K562 (cell line): ENCODE measurements around the gene SEC61G. TPM values are rescaled to one million over a fixed set of nuclear protein-coding genes. Genes with fewer than 3 reads are reported as not detected.

Experiments used
- BRCA1 ChIP-seq, 2 experiments: fragments of 450-650 bp in 1 of 2; sonication (generic) in 1 of 2; formaldehyde crosslinking in 1 of 2; IDR thresholded peaks; 2 replicates each; pipeline versions ENCODE4 v1.5.0 to v1.6.1; 2017 to 2020; ENCODE audit warnings: mild to moderate bottlenecking in 1 of 2, missing genetic modification reagents in 1 of 2
- BRF1 ChIP-seq: IDR thresholded peaks from 3 replicates; pipeline ENCODE4 v1.6.1; 2011; ENCODE audit warnings: borderline replicate concordance, mild to moderate bottlenecking; ENCODE audit not compliant: insufficient read length; ENCODE audit errors: extremely low read depth
- BRF2 ChIP-seq: IDR thresholded peaks from 3 replicates; pipeline ENCODE4 v1.6.1; 2011; ENCODE audit warnings: borderline replicate concordance, mild to moderate bottlenecking; ENCODE audit not compliant: insufficient read length, insufficient read depth
- CAMTA2 ChIP-seq: fragments of 250-450 bp; sonication (Bioruptor Pico); conservative IDR thresholded peaks from 2 replicates; pipeline ENCODE4 v1.5.1; 2022
- GTF2F1 ChIP-seq: IDR thresholded peaks from 2 replicates; pipeline ENCODE4 v1.6.1; 2011; ENCODE audit warnings: low read depth, low read length, improper control_type of control experiment
- HDAC1 ChIP-seq, 2 experiments: fragments of 450-650 bp; IDR thresholded peaks; 2 replicates each; pipeline ENCODE4 v1.6.1; 2016 to 2017; ENCODE audit warnings: inconsistent platforms in 1 of 2, mild to moderate bottlenecking in 1 of 2, moderate library complexity in 1 of 2
- HMGXB4 ChIP-seq: sonication (generic); formaldehyde crosslinking; IDR thresholded peaks from 2 replicates; pipeline ENCODE4 v1.8.1; 2023; ENCODE audit warnings: mild to moderate bottlenecking, missing genetic modification reagents
- MAZ ChIP-seq, 2 experiments: fragments of 450-650 bp in 1 of 2; sonication (generic) in 1 of 2; formaldehyde crosslinking; IDR thresholded peaks in 1 of 2; conservative IDR thresholded peaks in 1 of 2; 2 replicates each; pipeline versions ENCODE4 v1.4.0 to v1.5.0; 2020; ENCODE audit warnings: mild to moderate bottlenecking in 1 of 2, missing genetic modification reagents in 1 of 2
- MBD2 ChIP-seq: sonication (generic); IDR thresholded peaks from 2 replicates; pipeline ENCODE4 v1.6.1; 2016; ENCODE audit warnings: low read depth, borderline replicate concordance
- MCM5 ChIP-seq: fragments of 450-650 bp; IDR thresholded peaks from 2 replicates; pipeline ENCODE4 v1.6.1; 2016; ENCODE audit warnings: low read depth
- MNT ChIP-seq, 2 experiments: fragments of 450-650 bp; conservative IDR thresholded peaks; 2 replicates each; pipeline ENCODE4 v1.6.1; 2017; ENCODE audit warnings: mild to moderate bottlenecking in 2 of 2, moderate library complexity in 2 of 2
- PML ChIP-seq: IDR thresholded peaks from 2 replicates; pipeline ENCODE4 v1.6.1; 2012; ENCODE audit warnings: low read length, inconsistent platforms
- RB1 ChIP-seq: fragments of 450-650 bp; IDR thresholded peaks from 2 replicates; pipeline ENCODE4 v1.6.1; 2017; ENCODE audit warnings: low read depth, mild to moderate bottlenecking
- SMAD4 ChIP-seq: fragments of 250-450 bp; sonication (Bioruptor Pico); conservative IDR thresholded peaks from 2 replicates; pipeline ENCODE4 v1.8.0; 2021; ENCODE audit warnings: inconsistent platforms, mild to moderate bottlenecking, moderate library complexity
- TBL1XR1 ChIP-seq, 2 experiments: IDR thresholded peaks; 2 replicates each; pipeline ENCODE4 v1.6.1; 2012; ENCODE audit warnings: improper control_type of control experiment in 2 of 2, low read length in 2 of 2, mild to moderate bottlenecking in 1 of 2
- TCF7 ChIP-seq: sonication (generic); IDR thresholded peaks from 2 replicates; pipeline ENCODE4 v1.6.1; 2016; ENCODE audit warnings: antibody characterized with exemption, borderline replicate concordance
- ZBTB43 ChIP-seq: sonication (generic); formaldehyde crosslinking; IDR thresholded peaks from 2 replicates; pipeline ENCODE4 v1.8.0; 2023; ENCODE audit warnings: mild to moderate bottlenecking, missing genetic modification reagents
- ZNF133 ChIP-seq: fragments of 250-450 bp; sonication (Bioruptor Pico); IDR thresholded peaks from 2 replicates; pipeline ENCODE4 v1.4.0; 2020; ENCODE audit warnings: mild to moderate bottlenecking
- ZNF197 ChIP-seq: fragments of 200-800 bp; sonication (Bioruptor generic); IDR thresholded peaks from 2 replicates; pipeline ENCODE4 v1.6.1; 2016; ENCODE audit warnings: low read depth, missing genetic modification characterization, missing compliant biosample characterization
- ZNF277 ChIP-seq: fragments of 250-450 bp; sonication (Bioruptor Pico); IDR thresholded peaks from 2 replicates; pipeline ENCODE4 v1.8.0; 2022; ENCODE audit warnings: inconsistent platforms, mild to moderate bottlenecking, moderate library complexity, borderline replicate concordance
- ZNF583 ChIP-seq: fragments of 250-450 bp; sonication (Bioruptor Pico); IDR thresholded peaks from 2 replicates; pipeline ENCODE4 v1.4.0; 2020
- ZNF766 ChIP-seq: fragments of 200-800 bp; sonication (Bioruptor generic); conservative IDR thresholded peaks from 2 replicates; pipeline ENCODE4 v1.6.1; 2016; ENCODE audit warnings: missing genetic modification characterization, missing compliant biosample characterization
- ZNF79 ChIP-seq: fragments of 250-450 bp; sonication (Bioruptor Pico); IDR thresholded peaks from 2 replicates; pipeline ENCODE4 v1.4.0; 2020; ENCODE audit warnings: low read depth, mild to moderate bottlenecking, moderate library complexity
- polyA plus RNA-seq, 8 experiments: library from polyadenylated mRNA; depleted of rRNA in 4 of 8; stranded (reverse) in 5 of 8; unstranded in 3 of 8; fragments of >200 nt; fragmentation: Nextera tagmentation in 2 of 8; fragmentation: Illumina TruSeq in 1 of 8; extraction: Ambion mirVana in 2 of 8; extraction: Trizol in 1 of 8; gene quantifications; 2 replicates each; pipeline versions ENCODE4 v1.2.1 to v1.2.3, GENCODE V29; 2011 to 2014; ENCODE audit warnings: inconsistent platforms in 1 of 8, missing spikeins in 1 of 8
- total RNA-seq, 7 experiments: library from RNA; depleted of rRNA in 6 of 7; stranded (reverse); fragments of >200 nt in 6 of 7; fragmentation: Illumina TruSeq in 2 of 7; extraction: Trizol in 2 of 7; gene quantifications; 2 replicates each; pipeline versions ENCODE4 v1.2.1 to v1.2.3, GENCODE V29; 2011 to 2021; ENCODE audit warnings: low replicate concordance in 1 of 7

SEC61G gene
- total and polyA plus RNA-seq, 9 of the 15 experiments (the other 6 are each of a cell fraction or from before 2014, with no cell fraction given), result 138 to 565 (median 223) TPM

GRCh38 chr7:54743580-54743979 lies 15.4 kb downstream of the SEC61G start (continued):
- peak in 1 of 2 experiments; percentile 45; a peak in 1 of 4 replicates for TF ChIP-seq MAZ (CRISPR knock-in tag; conservative IDR thresholded peaks at IDR 0.05 in 1 of 2, IDR thresholded peaks at IDR 0.05 in 1 of 2)
- TF ChIP-seq ZNF133 (CRISPR knock-in tag), result no peak
- TF ChIP-seq ZNF197 (CRISPR knock-in tag), result peak; percentile 72; the same call in 1 of the 2 replicates
- TF ChIP-seq ZNF277 (CRISPR knock-in tag), result no peak
- no peak for TF ChIP-seq GTF2F1
- peak; percentile 84; the same call in 1 of the 2 replicates for TF ChIP-seq ZNF583 (CRISPR knock-in tag)
- TF ChIP-seq MNT (conservative IDR thresholded peaks at IDR 0.05), result no peak
- TF ChIP-seq BRCA1 (IDR thresholded peaks at IDR 0.05), result no peak
- TF ChIP-seq BRCA1 (CRISPR knock-in tag; IDR thresholded peaks at IDR 0.05), result no peak
- no peak for TF ChIP-seq MBD2
- no peak for TF ChIP-seq BRF1
- no peak for TF ChIP-seq CAMTA2
- no peak for TF ChIP-seq BRF2
- TF ChIP-seq TCF7, result no peak
- TF ChIP-seq PML, result peak; percentile 41; the same call in 1 of the 2 replicates
- TF ChIP-seq HMGXB4 (CRISPR knock-in tag), result no peak
- TF ChIP-seq TBL1XR1 (IDR thresholded peaks at IDR 0.05; ENCODE audit: low read length in 2 of 2), result no peak
- no peak for TF ChIP-seq MCM5
- TF ChIP-seq SMAD4 (CRISPR knock-in tag), result peak; percentile 53; the same call in 1 of the 2 replicates
- TF ChIP-seq RB1, result no peak
- TF ChIP-seq ZBTB43 (CRISPR knock-in tag), result no peak
- peak; percentile 90 for TF ChIP-seq ZNF766 (CRISPR knock-in tag)
- TF ChIP-seq ZNF79 (CRISPR knock-in tag), result 0 out of 2 replicates have a peak, but pooled peaks have one; percentile 61
- no peak for TF ChIP-seq HDAC1 (IDR thresholded peaks at IDR 0.05)
